H1 (cell line): ENCODE data around the gene DYRK1A. TPM values are rescaled to one million over a fixed set of nuclear protein-coding genes. Genes with fewer than 3 reads are reported as not detected.
A peak's percentile ranks its signal among the peaks of the same experiment; 100 is the strongest.

ENCODE experiments used
- CTCF ChIA-PET: fragments of 300-600 bp; sonication (Branson Sonifier 250); formaldehyde crosslinking; loops from one replicate; lab custom pipeline; 2021; ENCODE audit not compliant: partially characterized antibody; lab: Charles Lee
- POLR2A ChIA-PET: fragments of 300-600 bp; sonication (Branson Sonifier 250); formaldehyde crosslinking; loops from one replicate; lab custom pipeline; 2021; ENCODE audit warnings: inconsistent platforms; ENCODE audit not compliant: partially characterized antibody; lab: Charles Lee
- DNase-seq, 2 experiments: peaks; one replicate each; pipeline versions ENCODE4 v3.0.0 to v3.0.0-alpha.2; 2010 to 2022; ENCODE audit warnings: low spot score in 2 of 2, low read depth in 1 of 2, mixed read lengths in 1 of 2
- FAIRE-seq: peaks from 2 replicates; lab custom pipeline; 2011; peaks lifted over from hg19 to GRCh38; lab: Jason Lieb, UNC
- H2AFZ ChIP-seq: 2 replicates; pipeline ENCODE4 v1.8.1; 2012; ENCODE audit warnings: low read length, inconsistent platforms
- H2AK5ac ChIP-seq: 2 replicates; pipeline ENCODE4 v1.6.1; 2013; ENCODE audit warnings: low read depth, low read length
- H2BK120ac ChIP-seq: replicated peaks from 2 replicates; pipeline ENCODE3; 2013; ENCODE audit warnings: low read depth, low read length, inconsistent platforms
- H2BK12ac ChIP-seq: 2 replicates; pipeline ENCODE4 v1.6.1; 2013; ENCODE audit warnings: low read depth, low read length
- H2BK15ac ChIP-seq: 2 replicates; pipeline ENCODE4 v1.6.1; 2013; ENCODE audit warnings: low read length
- H2BK20ac ChIP-seq: 2 replicates; pipeline ENCODE4 v1.6.1; 2013; ENCODE audit warnings: low read length
- H2BK5ac ChIP-seq: 2 replicates; pipeline ENCODE4 v1.6.1; 2013; ENCODE audit warnings: low read depth, low read length
- H3K14ac ChIP-seq: 2 replicates; pipeline ENCODE4 v1.6.1; 2013; ENCODE audit warnings: inconsistent platforms; ENCODE audit not compliant: insufficient read length
- H3K18ac ChIP-seq: 2 replicates; pipeline ENCODE4 v1.6.1; 2013; ENCODE audit warnings: low read length; ENCODE audit errors: extremely low read depth
- H3K23ac ChIP-seq: 2 replicates; pipeline ENCODE4 v1.6.1; 2013; ENCODE audit warnings: inconsistent platforms; ENCODE audit not compliant: insufficient read length
- H3K23me2 ChIP-seq: 2 replicates; pipeline ENCODE4 v1.6.1; 2013; ENCODE audit warnings: low read depth, low read length
- H3K27ac ChIP-seq: 2 replicates; pipeline ENCODE4 v1.6.1; 2011; ENCODE audit warnings: low read depth, low read length, inconsistent platforms
- H3K27me3 ChIP-seq, 4 experiments: replicated peaks in 1 of 4; 1 replicate in 1 of 4; 2 replicates in 3 of 4; pipeline versions ENCODE4 v1.6.1 to v1.8.1; 2011 to 2013; ENCODE audit warnings: low read length in 3 of 4, mild to moderate bottlenecking in 3 of 4, inconsistent platforms in 2 of 4, mixed read lengths in 2 of 4, moderate library complexity in 1 of 4; ENCODE audit not compliant: control insufficient read depth in 3 of 4, insufficient read depth in 3 of 4; ENCODE audit errors: extremely low read depth in 1 of 4
- H3K36me3 ChIP-seq, 4 experiments: 2 replicates each; pipeline versions ENCODE4 v1.6.1 to v1.8.1; 2011 to 2013; ENCODE audit warnings: mild to moderate bottlenecking in 4 of 4, low read length in 3 of 4, moderate library complexity in 2 of 4, control low read depth in 1 of 4, inconsistent platforms in 1 of 4; ENCODE audit not compliant: insufficient read depth in 4 of 4, control insufficient read depth in 2 of 4
- H3K4ac ChIP-seq: replicated peaks from 2 replicates; pipeline ENCODE3; 2013; ENCODE audit warnings: low read length, low read depth, mixed read lengths, inconsistent platforms; ENCODE audit not compliant: insufficient read length
- H3K4me1 ChIP-seq, 4 experiments: replicated peaks in 1 of 4; 1 replicate in 1 of 4; 2 replicates in 3 of 4; pipeline versions ENCODE4 v1.6.1 to v1.8.1; 2011 to 2013; ENCODE audit warnings: low read length in 3 of 4, inconsistent platforms in 2 of 4, mixed read lengths in 1 of 4; ENCODE audit not compliant: insufficient read depth in 4 of 4, control insufficient read depth in 3 of 4
- H3K4me2 ChIP-seq, 2 experiments: 2 replicates each; pipeline versions ENCODE4 v1.6.1 to v1.8.1; 2011 to 2013; ENCODE audit warnings: low read depth in 2 of 2, low read length in 2 of 2, control low read depth in 1 of 2, inconsistent platforms in 1 of 2, mild to moderate bottlenecking in 1 of 2; ENCODE audit not compliant: insufficient read depth in 1 of 2
- H3K4me3 ChIP-seq, 4 experiments: fragments of 200-600, 300-600 bp in 1 of 4; sonication (generic), shearing (Covaris generic), sonication (Bioruptor Twin) in 1 of 4; 2 replicates each; pipeline versions ENCODE4 v1.5.1 to v1.8.1; 2011 to 2016; ENCODE audit warnings: low read length in 4 of 4, low read depth in 3 of 4, control low read depth in 2 of 4, inconsistent platforms in 2 of 4, mild to moderate bottlenecking in 2 of 4, mixed read lengths in 1 of 4, moderate library complexity in 1 of 4; ENCODE audit not compliant: insufficient read depth in 2 of 4; ENCODE audit errors: extremely low read depth in 1 of 4
- H3K56ac ChIP-seq: replicated peaks from 2 replicates; pipeline ENCODE3; 2013; ENCODE audit warnings: low read depth, mild to moderate bottlenecking, mixed read lengths, low read length, inconsistent platforms; ENCODE audit not compliant: insufficient read length
- H3K79me1 ChIP-seq: 2 replicates; pipeline ENCODE4 v1.6.1; 2013; ENCODE audit warnings: low read depth, low read length, control low read depth
- H3K79me2 ChIP-seq, 2 experiments: 2 replicates each; pipeline versions ENCODE4 v1.6.1 to v1.8.1; 2012 to 2013; ENCODE audit warnings: low read length in 2 of 2, mild to moderate bottlenecking in 2 of 2, inconsistent platforms in 1 of 2; ENCODE audit not compliant: insufficient read depth in 2 of 2, control insufficient read depth in 1 of 2
- H3K9ac ChIP-seq, 4 experiments: replicated peaks in 1 of 4; 1 replicate in 1 of 4; 2 replicates in 3 of 4; pipeline versions ENCODE4 v1.6.1 to v1.8.1; 2011 to 2013; ENCODE audit warnings: low read depth in 3 of 4, low read length in 3 of 4, control low read depth in 2 of 4, mild to moderate bottlenecking in 2 of 4, moderate library complexity in 2 of 4, inconsistent platforms in 1 of 4; ENCODE audit errors: extremely low read depth in 1 of 4
- H3K9me3 ChIP-seq, 2 experiments: 2 replicates each; pipeline versions ENCODE4 v1.6.1 to v1.8.1; 2012 to 2013; ENCODE audit warnings: mild to moderate bottlenecking in 2 of 2, moderate library complexity in 2 of 2, control low read depth in 1 of 2, inconsistent platforms in 1 of 2, low read depth in 1 of 2, low read length in 1 of 2, mixed read lengths in 1 of 2; ENCODE audit not compliant: insufficient read depth in 2 of 2
- H4K20me1 ChIP-seq, 2 experiments: replicated peaks in 1 of 2; 2 replicates each; pipeline versions ENCODE3 to v1.8.1; 2011 to 2013; ENCODE audit warnings: inconsistent platforms in 2 of 2, low read length in 2 of 2, mild to moderate bottlenecking in 1 of 2; ENCODE audit not compliant: insufficient read depth in 2 of 2, control insufficient read depth in 1 of 2
- H4K5ac ChIP-seq: 2 replicates; pipeline ENCODE4 v1.6.1; 2013; ENCODE audit warnings: low read length, low read depth, mixed read lengths, inconsistent platforms; ENCODE audit not compliant: insufficient read length
- H4K8ac ChIP-seq: 2 replicates; pipeline ENCODE4 v1.8.0; 2013; ENCODE audit warnings: mild to moderate bottlenecking, moderate library complexity, low read length, inconsistent platforms; ENCODE audit not compliant: insufficient read depth; ENCODE audit errors: extremely low read depth
- H4K91ac ChIP-seq: replicated peaks from 2 replicates; pipeline ENCODE3; 2013; ENCODE audit warnings: low read length, mixed read lengths, inconsistent platforms; ENCODE audit not compliant: insufficient read length
- CHD1 ChIP-seq: IDR thresholded peaks from 2 replicates; pipeline ENCODE4 v1.6.1; 2012; ENCODE audit warnings: low read depth, low read length, improper control_type of control experiment
- E2F6 ChIP-seq: IDR thresholded peaks from 2 replicates; pipeline ENCODE4 v1.6.1; 2012; ENCODE audit warnings: inconsistent platforms
- GTF2F1 ChIP-seq: IDR thresholded peaks from 2 replicates; pipeline ENCODE4 v1.6.1; 2012; ENCODE audit warnings: low read depth, low read length, improper control_type of control experiment, borderline replicate concordance
- JUN ChIP-seq: IDR thresholded peaks from 2 replicates; pipeline ENCODE4 v1.6.1; 2011; ENCODE audit warnings: low read depth, mild to moderate bottlenecking, improper control_type of control experiment, low read length
- NANOG ChIP-seq: IDR thresholded peaks from 2 replicates; pipeline ENCODE4 v1.6.1; 2011; ENCODE audit warnings: low read length, low read depth, mild to moderate bottlenecking, inconsistent platforms; ENCODE audit not compliant: insufficient read depth, poor library complexity, severe bottlenecking
- SIN3A ChIP-seq, 2 experiments: IDR thresholded peaks in 1 of 2; conservative IDR thresholded peaks in 1 of 2; 2 replicates each; pipeline ENCODE4 v1.6.1; 2011 to 2012; ENCODE audit warnings: low read length in 2 of 2, improper control_type of control experiment in 1 of 2, low read depth in 1 of 2, mild to moderate bottlenecking in 1 of 2
- SIX5 ChIP-seq: IDR thresholded peaks from 2 replicates; pipeline ENCODE4 v1.6.1; 2011; ENCODE audit warnings: mild to moderate bottlenecking, low read depth, low read length
- TAF1 ChIP-seq: IDR thresholded peaks from 2 replicates; pipeline ENCODE4 v1.6.1; 2011; ENCODE audit warnings: mild to moderate bottlenecking, low read depth, low read length
- TCF12 ChIP-seq: IDR thresholded peaks from 2 replicates; pipeline ENCODE4 v1.6.1; 2011; ENCODE audit warnings: low read depth, mild to moderate bottlenecking, low read length
- WGBS, 2 experiments: shearing (Covaris generic) in 1 of 2; methylation state at CpG; one replicate each; pipeline versions ENCODE4 v1.1.6 to v1.1.7; 2013 to 2015; ENCODE audit warnings: low lambda C conversion rate in 2 of 2, mixed read lengths in 2 of 2, inconsistent platforms in 1 of 2, low coverage in 1 of 2, missing lambda C conversion rate in 1 of 2; ENCODE audit not compliant: insufficient replicate concordance in 2 of 2, insufficient coverage in 1 of 2, insufficient read length in 1 of 2; ENCODE audit errors: extremely low coverage in 1 of 2, missing lambda C conversion rate in 1 of 2; 5-methylcytosine and 5-hydroxymethylcytosine counted together
- polyA plus RNA-seq, 7 experiments: library from polyadenylated mRNA; depleted of rRNA in 3 of 7; stranded (reverse) in 5 of 7; unstranded in 2 of 7; fragments of >200 nt in 5 of 7; fragments of 200-250 nt in 2 of 7; gene quantifications; 1 replicate in 5 of 7; 2 replicates in 1 of 7; 4 replicates in 1 of 7; pipeline versions ENCODE4 v1.2.1 to v1.2.3, GENCODE V29; 2011 to 2013; ENCODE audit warnings: missing spikeins in 2 of 7, mixed read lengths in 2 of 7
- total RNA-seq: library from RNA; stranded (reverse); fragmentation: NEBNext Ultra II Directional; extraction: Animal tissue kit (Norgen Biotek cat#: 25700); gene quantifications from 2 replicates; pipeline ENCODE4 v1.2.1, GENCODE V29; 2021

Gene DYRK1A
- total and polyA plus RNA-seq, 2 of the 8 experiments (the other 6 are each of a cell fraction or from before 2014, with no cell fraction given), result 61.1 to 62.2 TPM

- no peak for FAIRE-seq
- POLR2A ChIA-PET, result interaction anchor here (1.3 to 3.7 kb wide), 2 partner anchors 11 to 18 kb away, joined by 7 read pairs; partner anchors contain the start of gene DYRK1A
These were observed 16.5 kb downstream of the DYRK1A start for GRCh38 chr21:37383086-37383485.

More at GRCh38 chr21:37383086-37383485, 16.5 kb downstream of the DYRK1A start:
- Histone ChIP-seq H4K5ac (no peak overlapping the region), H4K8ac (no peak overlapping the region), H3K9me3 (no peaks in the 10 kb centered on the region), H2BK20ac (no peak overlapping the region), H3K79me2 (peaks cover 72 to 100% of the 10 kb centered on the region in 2 experiments), H2BK12ac (no peak overlapping the region), H3K4me1 (peaks cover 2 to 19% (median 9%) of the 10 kb centered on the region in 4 experiments; a peak in 4 of 7 replicates), H3K23me2 (no peaks in the 10 kb centered on the region), H3K9ac (no peak overlapping the region), H3K56ac (no peak overlapping the region), H2BK5ac (no peak overlapping the region), H2AK5ac (no peak overlapping the region)
- WGBS, 2 experiments, result 79% methylated on average over 1 of the region's 1 CpG; no CpG with 5 or more reads in 1 of the 2 experiments
- no peak for DNase-seq
- CTCF ChIA-PET, result interaction anchor here (0.9 to 4.9 kb wide), 6 partner anchors 9 to 219 kb away, joined by 3 to 16 read pairs (median 3); no protein-coding TSS in a partner anchor
- no peak for TF ChIP-seq E2F6
- TF ChIP-seq NANOG, result no peak
- TF ChIP-seq TAF1, result no peak
- no peak for TF ChIP-seq JUN
- no peak for TF ChIP-seq TCF12
- TF ChIP-seq SIX5, result no peak
- no peak for TF ChIP-seq GTF2F1
- TF ChIP-seq CHD1, result no peak
- TF ChIP-seq SIN3A (conservative IDR thresholded peaks at IDR 0.05 in 1 of 2, IDR thresholded peaks at IDR 0.05 in 1 of 2; ENCODE audit: low read depth in 1 of 2, low read length in 2 of 2), result no peak
- TF ChIP-seq, all 59 proteins: peak for 0
- no peak overlapping the region for H2AFZ ChIP-seq
- no peak overlapping the region for H3K18ac ChIP-seq
- H3K36me3 ChIP-seq, result no peaks in the 10 kb centered on the region
- H3K4me3 ChIP-seq, result no peak overlapping the region
- no peak overlapping the region for H4K91ac ChIP-seq
- H3K23ac ChIP-seq, result no peak overlapping the region
- peak overlapping the region; percentile 3 to 35; a peak in 2 of 4 replicates for H3K4me2 ChIP-seq
- no peak overlapping the region for H3K27ac ChIP-seq
- peaks cover 45 to 54% of the 10 kb centered on the region in 2 experiments for H4K20me1 ChIP-seq
- no peak overlapping the region for H2BK15ac ChIP-seq
- peaks cover 0 to 2% (median 0%) of the 10 kb centered on the region in 4 experiments; a peak in 1 of 7 replicates for H3K27me3 ChIP-seq
- H3K14ac ChIP-seq, result no peak overlapping the region
- H2BK120ac ChIP-seq, result no peak overlapping the region
- H3K4ac ChIP-seq, result no peak overlapping the region
- peaks cover 8% of the 10 kb centered on the region for H3K79me1 ChIP-seq
